HepG2 (cell line): Measurements from ENCODE around the gene PDGFB. TPM values are rescaled to one million over a fixed set of nuclear protein-coding genes. Genes with fewer than 3 reads are reported as not detected.

ENCODE experiments used
- ARNTL ChIP-seq: sonication (generic); formaldehyde crosslinking; IDR thresholded peaks from 2 replicates; pipeline ENCODE4 v1.4.0; 2020; ENCODE audit warnings: mild to moderate bottlenecking, missing genetic modification reagents
- ATF4 ChIP-seq, 2 experiments: fragments of 450-650 bp in 1 of 2; sonication (generic) in 1 of 2; formaldehyde crosslinking; IDR thresholded peaks; 2 replicates each; pipeline versions ENCODE4 v1.5.0 to v1.8.0; 2020 to 2022; ENCODE audit warnings: mild to moderate bottlenecking in 1 of 2, missing genetic modification reagents in 1 of 2
- BRD4 ChIP-seq: sonication (generic); formaldehyde crosslinking; IDR thresholded peaks from 2 replicates; pipeline ENCODE4 v1.4.0; 2020; ENCODE audit warnings: missing genetic modification reagents
- DDIT3 ChIP-seq: sonication (generic); formaldehyde crosslinking; IDR thresholded peaks from 2 replicates; pipeline ENCODE4 v1.4.0; 2020; ENCODE audit warnings: mild to moderate bottlenecking, missing genetic modification reagents
- HHEX ChIP-seq: IDR thresholded peaks from 2 replicates; pipeline ENCODE4 v1.6.1; 2016; ENCODE audit warnings: control low read depth
- KDM6A ChIP-seq: IDR thresholded peaks from 2 replicates; pipeline ENCODE4 v1.6.1; 2016; ENCODE audit warnings: low read depth
- MAFK ChIP-seq, 2 experiments: IDR thresholded peaks in 1 of 2; conservative IDR thresholded peaks in 1 of 2; 2 replicates each; pipeline ENCODE4 v1.6.1; 2011; ENCODE audit warnings: improper control_type of control experiment in 2 of 2, low read length in 2 of 2
- MED1 ChIP-seq: sonication (generic); formaldehyde crosslinking; IDR thresholded peaks from 2 replicates; pipeline ENCODE4 v1.4.0; 2020; ENCODE audit warnings: missing genetic modification reagents
- MYC ChIP-seq: sonication (generic); formaldehyde crosslinking; IDR thresholded peaks from 2 replicates; pipeline ENCODE4 v1.9.0; 2021; ENCODE audit warnings: missing genetic modification reagents, borderline replicate concordance
- PATZ1 ChIP-seq: sonication (generic); formaldehyde crosslinking; IDR thresholded peaks from 2 replicates; pipeline ENCODE4 v1.4.0; 2020; ENCODE audit warnings: missing genetic modification reagents
- SMARCC2 ChIP-seq: fragments of 450-650 bp; IDR thresholded peaks from 2 replicates; pipeline ENCODE4 v1.6.1; 2017; ENCODE audit warnings: antibody characterized with exemption, mild to moderate bottlenecking
- TBX2 ChIP-seq: sonication (generic); formaldehyde crosslinking; IDR thresholded peaks from 2 replicates; pipeline ENCODE4 v1.5.0; 2020; ENCODE audit warnings: missing genetic modification reagents, mild to moderate bottlenecking, borderline replicate concordance
- TERF1 ChIP-seq: sonication (generic); formaldehyde crosslinking; IDR thresholded peaks from 2 replicates; pipeline ENCODE4 v1.8.0; 2022; ENCODE audit warnings: mild to moderate bottlenecking, missing genetic modification reagents, moderate library complexity
- YEATS4 ChIP-seq: sonication (generic); formaldehyde crosslinking; IDR thresholded peaks from 2 replicates; pipeline ENCODE4 v1.4.0; 2020; ENCODE audit warnings: missing genetic modification reagents, borderline replicate concordance
- ZBTB3 ChIP-seq: sonication (generic); formaldehyde crosslinking; IDR thresholded peaks from 2 replicates; pipeline ENCODE4 v1.4.0; 2020; ENCODE audit warnings: low read depth, mild to moderate bottlenecking, moderate library complexity, missing genetic modification reagents, borderline replicate concordance
- ZBTB46 ChIP-seq: sonication (generic); formaldehyde crosslinking; IDR thresholded peaks from 2 replicates; pipeline ENCODE4 v1.4.0; 2020; ENCODE audit warnings: mild to moderate bottlenecking, missing genetic modification reagents, borderline replicate concordance
- ZNF124 ChIP-seq: sonication (generic); formaldehyde crosslinking; IDR thresholded peaks from 2 replicates; pipeline ENCODE4 v1.4.0; 2020; ENCODE audit warnings: missing genetic modification reagents
- ZNF160 ChIP-seq: sonication (generic); formaldehyde crosslinking; IDR thresholded peaks from 2 replicates; pipeline ENCODE4 v1.8.0; 2022; ENCODE audit warnings: mild to moderate bottlenecking, inconsistent platforms, missing genetic modification reagents
- ZNF205 ChIP-seq: IDR thresholded peaks from 2 replicates; pipeline ENCODE4 v1.6.1; 2018; ENCODE audit warnings: missing biosample characterization, missing genetic modification reagents
- ZNF337 ChIP-seq: sonication (generic); formaldehyde crosslinking; IDR thresholded peaks from 2 replicates; pipeline ENCODE4 v1.5.1; 2020; ENCODE audit warnings: missing genetic modification reagents, low read depth, mild to moderate bottlenecking, borderline replicate concordance
- ZNF383 ChIP-seq: sonication (generic); formaldehyde crosslinking; IDR thresholded peaks from 2 replicates; pipeline ENCODE4 v1.4.0; 2020; ENCODE audit warnings: missing genetic modification reagents, mild to moderate bottlenecking, borderline replicate concordance
- ZNF441 ChIP-seq: sonication (generic); formaldehyde crosslinking; IDR thresholded peaks from 2 replicates; pipeline ENCODE4 v1.7.0; 2021; ENCODE audit warnings: missing genetic modification reagents, borderline replicate concordance
- ZNF576 ChIP-seq: sonication (generic); formaldehyde crosslinking; IDR thresholded peaks from 2 replicates; pipeline ENCODE4 v1.4.0; 2020; ENCODE audit warnings: mild to moderate bottlenecking, missing genetic modification reagents
- ZNF605 ChIP-seq: sonication (generic); formaldehyde crosslinking; IDR thresholded peaks from 2 replicates; pipeline ENCODE4 v1.8.0; 2022; ENCODE audit warnings: mild to moderate bottlenecking, missing genetic modification reagents
- ZNF768 ChIP-seq: sonication (generic); formaldehyde crosslinking; IDR thresholded peaks from 2 replicates; pipeline ENCODE4 v1.4.0; 2020; ENCODE audit warnings: missing genetic modification reagents
- polyA plus RNA-seq, 8 experiments: library from polyadenylated mRNA; depleted of rRNA in 3 of 8; stranded (reverse) in 7 of 8; unstranded in 1 of 8; fragments of >200 nt; fragmentation: Illumina TruSeq in 4 of 8; extraction: Trizol in 4 of 8; gene quantifications; 2 replicates each; pipeline versions ENCODE4 v1.2.1 to v1.2.3, GENCODE V29; 2011 to 2016; ENCODE audit warnings: low read depth in 4 of 8, missing spikeins in 1 of 8, mixed read lengths in 1 of 8; ENCODE audit not compliant: insufficient read depth in 1 of 8
- total RNA-seq, 5 experiments: library from RNA; depleted of rRNA; stranded (reverse); fragments of >200 nt; fragmentation: Illumina TruSeq; extraction: Trizol; gene quantifications; 2 replicates each; pipeline ENCODE4 v1.2.3, GENCODE V29; 2016; ENCODE audit warnings: low read depth in 1 of 5

The PDGFB gene
- total and polyA plus RNA-seq, 2 of the 13 experiments (the other 11 are each of a cell fraction or from before 2014, with no cell fraction given) = 1.4 to 10.1 TPM

- TF ChIP-seq ZNF441 (no peak), SMARCC2 (no peak), MED1 (CRISPR knock-in tag) (peak; percentile 89), ZNF768 (CRISPR knock-in tag) (no peak), ZBTB3 (CRISPR knock-in tag) (no peak), ZNF337 (CRISPR knock-in tag) (no peak), HHEX (CRISPR knock-in tag) (no peak), PATZ1 (CRISPR knock-in tag) (peak; percentile 93), ATF4 (CRISPR knock-in tag; IDR thresholded peaks at IDR 0.05) (no peak), YEATS4 (CRISPR knock-in tag) (no peak; the same call in 1 of the 2 replicates), TBX2 (CRISPR knock-in tag) (peak; percentile 52; the same call in 1 of the 2 replicates), ZNF124 (no peak), MAFK (conservative IDR thresholded peaks at IDR 0.05 in 1 of 2, IDR thresholded peaks at IDR 0.05 in 1 of 2; ENCODE audit: low read length in 2 of 2) (no peak), BRD4 (CRISPR knock-in tag) (no peak), ZNF383 (CRISPR knock-in tag) (no peak), ZNF605 (CRISPR knock-in tag) (no peak), DDIT3 (CRISPR knock-in tag) (no peak), ARNTL (CRISPR knock-in tag) (no peak), ZNF160 (no peak), ZNF205 (CRISPR knock-in tag) (no peak), ZNF576 (CRISPR knock-in tag) (no peak), TERF1 (no peak), KDM6A (CRISPR knock-in tag) (no peak), ZBTB46 (CRISPR knock-in tag) (no peak), MYC (peak; percentile 16; the same call in 1 of the 2 replicates)
These were observed 68.6 kb downstream of the PDGFB start (continued) for GRCh38 chr22:39176143-39176713.
